Fibroblast of skin of right quadriceps (primary cell): Measurements from ENCODE around the gene NR5A1.

Source experiments
- DNase-seq: peaks from one replicate; pipeline ENCODE4 v3.0.0-alpha.2; 2013

NR5A1 gene

DNA sequence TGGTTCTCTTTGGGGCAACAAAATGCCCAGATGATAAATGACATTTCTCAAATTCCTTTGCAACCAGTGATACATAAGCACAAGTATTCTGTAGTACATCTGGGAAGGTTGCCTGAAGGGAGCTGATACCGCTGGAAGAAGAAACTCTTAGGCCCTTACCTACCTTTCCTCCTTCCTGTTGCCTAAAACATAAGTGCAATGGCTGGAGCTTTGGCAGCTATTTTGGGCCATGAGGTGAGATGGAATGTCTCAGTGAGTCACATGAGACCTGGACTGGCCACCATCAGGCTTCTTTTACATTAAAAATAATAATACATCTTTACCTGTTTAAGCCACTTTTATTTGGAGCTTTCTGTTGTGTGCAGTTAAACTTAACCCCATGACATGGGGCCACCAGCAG is 68.1 kb downstream of the NR5A1 start:
- DNase-seq, result no peak

DNA sequence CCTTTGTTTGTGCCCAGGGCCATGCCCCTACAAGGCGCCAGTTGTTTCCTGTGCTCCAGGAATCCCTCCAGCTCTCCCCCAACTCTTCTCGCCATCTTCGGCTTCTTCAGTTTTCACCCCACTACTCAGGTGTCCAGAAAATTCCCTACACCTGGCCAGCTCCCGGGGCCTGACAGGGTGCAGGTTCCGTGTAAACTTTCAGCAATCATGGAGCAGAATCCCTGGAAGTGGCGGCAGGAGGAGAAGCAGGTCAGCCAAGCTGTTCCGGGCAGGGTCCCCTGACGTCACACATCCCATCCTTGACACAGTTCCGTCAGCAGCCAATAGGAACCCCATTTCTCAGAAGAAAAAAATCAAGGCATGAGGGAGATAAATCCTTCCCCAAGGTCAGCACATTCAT is 69.1 kb downstream of the NR5A1 start:
- DNase-seq, result no peak

DNA sequence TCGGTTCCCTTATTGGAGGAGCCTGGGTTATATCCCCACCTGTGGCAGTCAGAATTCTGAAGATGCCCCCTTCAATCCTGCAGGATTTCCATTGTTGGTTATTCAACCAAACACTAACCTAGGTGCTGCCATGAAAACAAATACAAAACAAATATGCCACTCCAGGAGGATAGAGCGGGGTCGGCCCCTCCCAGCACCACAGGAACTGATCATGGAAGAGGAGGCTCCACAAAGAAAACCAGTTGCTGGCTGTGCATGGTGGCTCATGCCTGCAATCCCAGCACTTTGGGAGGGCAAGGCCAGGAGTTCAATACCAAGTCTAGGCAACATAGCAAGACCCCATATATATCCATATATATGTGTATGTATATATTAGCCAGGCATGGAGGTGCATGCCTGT is 70.1 kb downstream of the NR5A1 start:
- no peak for DNase-seq

DNA sequence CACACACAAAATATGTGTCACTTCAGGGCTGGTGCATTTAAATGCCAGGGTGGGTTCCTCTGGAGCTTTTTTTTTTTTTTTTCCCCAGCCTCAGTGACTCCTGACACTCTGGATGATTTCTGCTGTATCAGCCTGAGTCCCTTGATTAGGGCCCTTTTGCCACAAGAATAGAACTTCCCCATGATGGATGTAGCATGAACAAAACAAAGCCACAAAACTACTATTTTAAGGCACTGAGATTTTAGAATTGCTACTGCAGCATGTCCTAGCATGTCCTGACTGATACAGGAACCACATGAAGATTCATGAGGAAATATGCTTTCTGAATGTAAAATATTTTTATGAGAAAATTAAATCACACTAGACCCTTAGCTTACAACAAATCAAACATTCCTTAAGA is 70.9 kb downstream of the NR5A1 start:
- no peak for DNase-seq
